Ovary (tissue), 9 donors: ENCODE measurements around the gene ZNF546. TPM values are rescaled to one million over a fixed set of nuclear protein-coding genes. Genes with fewer than 3 reads are reported as not detected.

Source experiments
- DNase-seq, 5 donors: peaks; one replicate each; pipeline ENCODE4 v3.0.0-alpha.2; 2019 to 2020
- H3K27ac ChIP-seq, 2 donors: fragments of 200-600 bp; one replicate each; pipeline versions ENCODE4 v1.5.1 to v1.8.0; 2019 to 2022
- H3K27me3 ChIP-seq: fragments of 200-600 bp; one replicate; pipeline ENCODE4 v1.8.0; 2022
- H3K36me3 ChIP-seq: fragments of 200-600 bp; sonication (generic); one replicate; pipeline ENCODE4 v1.5.1; 2019
- H3K4me1 ChIP-seq: one replicate; pipeline ENCODE4 v1.8.1; 2013; ENCODE audit warnings: mild to moderate bottlenecking, moderate library complexity; ENCODE audit not compliant: insufficient read depth
- H3K4me3 ChIP-seq: fragments of 200-600 bp; sonication (generic); one replicate; pipeline ENCODE4 v1.5.1; 2017
- H3K9me3 ChIP-seq, 2 donors: fragments of 200-600 bp in 1 of 2; sonication (generic) in 1 of 2; one replicate each; pipeline versions ENCODE4 v1.5.1 to v1.8.1; 2013 to 2019; ENCODE audit warnings: mild to moderate bottlenecking in 1 of 2, moderate library complexity in 1 of 2
- EP300 ChIP-seq: sonication (generic); formaldehyde crosslinking; IDR thresholded peaks from one replicate; pipeline ENCODE4 v1.6.1; 2017; ENCODE audit warnings: antibody characterized with exemption
- POLR2A ChIP-seq: fragments of 450-650 bp; IDR thresholded peaks from one replicate; pipeline ENCODE4 v1.6.1; 2017; ENCODE audit warnings: antibody characterized with exemption, mild to moderate bottlenecking, moderate library complexity
- WGBS, 3 donors: extraction: QIAGEN DNeasy Blood & Tissue Kit in 1 of 3; methylation state at CpG; one replicate each; pipeline versions ENCODE4 v1.1.5 to v1.1.7; 2013 to 2017; 5-methylcytosine and 5-hydroxymethylcytosine counted together
- intact Hi-C, 4 donors: fragments of 100-400 bp; cut with DNase I; formaldehyde crosslinking; loops; one replicate each; pipeline versions ENCODE4 v1.11.0 to v1.15.1; 2022 to 2023
- polyA plus RNA-seq, 2 donors: library from polyadenylated mRNA; stranded (reverse); fragments of 200-250 nt in 1 of 2; fragments of 350-450 nt in 1 of 2; fragmentation: Illumina TruSeq in 1 of 2; extraction: RNeasy Lipid Tissue Mini Kit (QIAGEN cat#74804) in 1 of 2; gene quantifications; one replicate each; pipeline ENCODE4 v1.2.3, GENCODE V29; 2013 to 2014
- total RNA-seq, 7 donors: library from RNA; depleted of rRNA in 2 of 7; stranded (reverse); fragments of >200 nt in 2 of 7; fragmentation: NEBNext Ultra II Directional in 3 of 7; extraction: Animal tissue kit (Norgen Biotek cat#: 25700) in 3 of 7; gene quantifications; one replicate each; pipeline versions ENCODE4 v1.1.0 to v1.2.4, GENCODE V29; 2016 to 2023
- TF ChIP-seq, protein P1 (sequence below), 3 donors: fragments of 450-650 bp in 2 of 3; fragments of 200-600 bp in 1 of 3; IDR thresholded peaks; one replicate each; pipeline versions ENCODE4 v1.5.1 to v1.8.0; 2016 to 2022; ENCODE audit warnings: antibody characterized with exemption in 3 of 3, mild to moderate bottlenecking in 1 of 3
- donor health status: DM: no; HTN: no; CAD: no; lungs with moderate emphysema.
- donor health status: DM: no; HTN: no; CAD: no.
- donor health status: Bipolar disorder and iron deficiency.
- donor health status: DM: yes; HTN: yes; CAD: no.
- donor health status: DM: no; HTN: no; CAD: no.
- donor health status: DM: yes; HTN: yes; CAD: no.

ZNF546 gene
- total and polyA plus RNA-seq, 9 donors = 2.9 to 11.1 (median 7.7) TPM

GRCh38 chr19:39986643-39987042 is 10.2 kb upstream of the ZNF546 start:
- Histone ChIP-seq H3K36me3 (no peaks in the 10 kb centered on the region), H3K27me3 (no peaks in the 10 kb centered on the region), H3K4me1 (no peaks in the 10 kb centered on the region), H3K4me3 (no peak overlapping the region), H3K27ac (no peak overlapping the region), H3K9me3 (peaks cover 0 to 2% of the 10 kb centered on the region in 2 donors)
- no peak for DNase-seq
- no peak for TF ChIP-seq EP300
- no peak for TF ChIP-seq POLR2A
- TF ChIP-seq, protein P1, sequence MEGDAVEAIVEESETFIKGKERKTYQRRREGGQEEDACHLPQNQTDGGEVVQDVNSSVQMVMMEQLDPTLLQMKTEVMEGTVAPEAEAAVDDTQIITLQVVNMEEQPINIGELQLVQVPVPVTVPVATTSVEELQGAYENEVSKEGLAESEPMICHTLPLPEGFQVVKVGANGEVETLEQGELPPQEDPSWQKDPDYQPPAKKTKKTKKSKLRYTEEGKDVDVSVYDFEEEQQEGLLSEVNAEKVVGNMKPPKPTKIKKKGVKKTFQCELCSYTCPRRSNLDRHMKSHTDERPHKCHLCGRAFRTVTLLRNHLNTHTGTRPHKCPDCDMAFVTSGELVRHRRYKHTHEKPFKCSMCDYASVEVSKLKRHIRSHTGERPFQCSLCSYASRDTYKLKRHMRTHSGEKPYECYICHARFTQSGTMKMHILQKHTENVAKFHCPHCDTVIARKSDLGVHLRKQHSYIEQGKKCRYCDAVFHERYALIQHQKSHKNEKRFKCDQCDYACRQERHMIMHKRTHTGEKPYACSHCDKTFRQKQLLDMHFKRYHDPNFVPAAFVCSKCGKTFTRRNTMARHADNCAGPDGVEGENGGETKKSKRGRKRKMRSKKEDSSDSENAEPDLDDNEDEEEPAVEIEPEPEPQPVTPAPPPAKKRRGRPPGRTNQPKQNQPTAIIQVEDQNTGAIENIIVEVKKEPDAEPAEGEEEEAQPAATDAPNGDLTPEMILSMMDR (IDR thresholded peaks at IDR 0.05) = no peak
- intact Hi-C loops = no loop called here

DNA sequence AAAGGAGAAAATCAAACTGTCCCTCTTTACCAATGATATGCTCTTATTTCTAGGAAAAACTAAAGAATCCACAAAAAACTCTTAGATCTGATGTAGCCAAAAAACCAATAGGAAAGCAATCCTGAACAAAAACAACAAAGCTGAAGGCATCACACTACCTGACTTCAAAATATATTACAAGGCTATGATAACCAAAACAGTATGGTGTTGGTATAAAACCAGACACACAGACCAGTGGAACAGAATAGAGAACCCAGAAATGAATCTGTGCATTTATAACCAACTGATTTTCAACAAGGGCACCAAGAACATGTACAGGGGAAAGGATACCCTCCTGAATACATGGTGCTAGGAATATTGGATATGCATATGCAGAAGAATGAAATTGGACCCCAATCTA is 9.7 kb upstream of the ZNF546 start:
- no peaks in the 10 kb centered on the region for H3K27me3 ChIP-seq
- TF ChIP-seq EP300 (no peak), POLR2A (no peak)
- TF ChIP-seq, protein P1 (IDR thresholded peaks at IDR 0.05) = no peak
- H3K36me3 ChIP-seq = no peaks in the 10 kb centered on the region
- H3K4me3 ChIP-seq = no peak overlapping the region
- H3K27ac ChIP-seq = no peak overlapping the region
- no peaks in the 10 kb centered on the region for H3K4me1 ChIP-seq
- intact Hi-C loops = no loop called here
- no peak for DNase-seq
- H3K9me3 ChIP-seq = peaks cover 0 to 2% of the 10 kb centered on the region in 2 donors

- no peak for DNase-seq
- Histone ChIP-seq H3K4me1 (no peaks in the 10 kb centered on the region), H3K36me3 (no peaks in the 10 kb centered on the region), H3K9me3 (peaks cover 0 to 2% of the 10 kb centered on the region in 2 donors), H3K27me3 (no peaks in the 10 kb centered on the region), H3K4me3 (no peak overlapping the region), H3K27ac (no peak overlapping the region)
- intact Hi-C loops = no loop called here
- TF ChIP-seq POLR2A (no peak), EP300 (no peak)
- TF ChIP-seq, protein P1 (IDR thresholded peaks at IDR 0.05) = no peak
- WGBS, 3 donors = 92 to 94% (median 93%) methylated on average over 1 of the region's 1 CpG
Measured at GRCh38 chr19:39987596-39987995, 9.3 kb upstream of the ZNF546 start.

- TF ChIP-seq, protein P1 (IDR thresholded peaks at IDR 0.05) = no peak
- TF ChIP-seq EP300 (no peak), POLR2A (no peak)
- intact Hi-C loops = no loop called here
- Histone ChIP-seq H3K27ac (no peak overlapping the region), H3K27me3 (no peaks in the 10 kb centered on the region), H3K36me3 (no peaks in the 10 kb centered on the region), H3K4me3 (no peak overlapping the region), H3K4me1 (no peaks in the 10 kb centered on the region), H3K9me3 (no peaks in the 10 kb centered on the region)
- 88 to 100% (median 93%) methylated on average over 1 of the region's 1 CpG for WGBS, 3 donors
- DNase-seq = no peak
Measured at GRCh38 chr19:39993605-39994004, 3.3 kb upstream of the ZNF546 start.

- intact Hi-C loops = no loop called here
- no peak for DNase-seq
- no peak overlapping the region for H3K4me3 ChIP-seq
- no peak for TF ChIP-seq POLR2A
- no peak for TF ChIP-seq EP300
- TF ChIP-seq, protein P1 (IDR thresholded peaks at IDR 0.05) = no peak
- no peaks in the 10 kb centered on the region for H3K27me3 ChIP-seq
- H3K27ac ChIP-seq = no peak overlapping the region
- H3K9me3 ChIP-seq = no peaks in the 10 kb centered on the region
- no peaks in the 10 kb centered on the region for H3K4me1 ChIP-seq
- no peaks in the 10 kb centered on the region for H3K36me3 ChIP-seq
Measured at GRCh38 chr19:39994361-39994760, 2.5 kb upstream of the ZNF546 start.
